Measurements from ENCODE around the gene AFAP1.

Gene AFAP1

GRCh38 chr4:7885216-7886006, 54.2 kb downstream of the AFAP1 start:
- Mint-ChIP-seq H3K9me3 (peaks cover 6% of the 10 kb centered on the region), H3K27me3 (no peaks in the 10 kb centered on the region), H3K36me3 (ENCODE audit: insufficient read depth) (peaks cover 4% of the 10 kb centered on the region), H3K4me1 (peaks cover 25% of the 10 kb centered on the region), H3K27ac (ENCODE audit: low read depth) (no peak overlapping the region), H3K4me3 (no peak overlapping the region)
- no peak for DNase-seq (ENCODE audit: low spot score in 2 of 2)
- ATAC-seq (replicated peaks; ENCODE audit: extremely low read depth, poor library complexity, severe bottlenecking) = no peak

- Mint-ChIP-seq H3K27me3 (no peaks in the 10 kb centered on the region), H3K36me3 (ENCODE audit: insufficient read depth) (peaks cover 1% of the 10 kb centered on the region), H3K27ac (ENCODE audit: low read depth) (peak overlapping the region; percentile 67), H3K4me1 (peaks cover 46% of the 10 kb centered on the region), H3K4me3 (no peak overlapping the region), H3K9me3 (no peaks in the 10 kb centered on the region)
- ATAC-seq (replicated peaks; ENCODE audit: extremely low read depth, poor library complexity, severe bottlenecking) (no peak), DNase-seq (ENCODE audit: low spot score in 2 of 2) (no peak)
Observed at GRCh38 chr4:7880683-7881082, 59.0 kb downstream of the AFAP1 start.

GRCh38 chr4:7879127-7879526, 60.5 kb downstream of the AFAP1 start:
- Mint-ChIP-seq H3K4me1 (peaks cover 46% of the 10 kb centered on the region), H3K36me3 (ENCODE audit: insufficient read depth) (peaks cover 1% of the 10 kb centered on the region), H3K4me3 (no peak overlapping the region), H3K9me3 (no peaks in the 10 kb centered on the region), H3K27ac (ENCODE audit: low read depth) (no peak overlapping the region), H3K27me3 (no peaks in the 10 kb centered on the region)
- ATAC-seq (replicated peaks; ENCODE audit: extremely low read depth, poor library complexity, severe bottlenecking) (no peak), DNase-seq (ENCODE audit: low spot score in 2 of 2) (no peak)

GRCh38 chr4:7878323-7878722, 61.3 kb downstream of the AFAP1 start:
- ATAC-seq (replicated peaks; ENCODE audit: extremely low read depth, poor library complexity, severe bottlenecking) = no peak
- H3K27ac Mint-ChIP-seq (ENCODE audit: low read depth) = no peak overlapping the region
- no peak overlapping the region for H3K4me3 Mint-ChIP-seq
- peaks cover 1% of the 10 kb centered on the region for H3K36me3 Mint-ChIP-seq (ENCODE audit: insufficient read depth)
- no peaks in the 10 kb centered on the region for H3K9me3 Mint-ChIP-seq
- peaks cover 46% of the 10 kb centered on the region for H3K4me1 Mint-ChIP-seq
- DNase-seq (ENCODE audit: low spot score in 2 of 2) = no peak
- H3K27me3 Mint-ChIP-seq = no peaks in the 10 kb centered on the region

GRCh38 chr4:7877176-7877575, 62.5 kb downstream of the AFAP1 start:
- DNase-seq (ENCODE audit: low spot score in 2 of 2) = no peak
- H3K4me1 Mint-ChIP-seq = peaks cover 46% of the 10 kb centered on the region
- no peaks in the 10 kb centered on the region for H3K9me3 Mint-ChIP-seq
- peak overlapping the region; percentile 56 for H3K27ac Mint-ChIP-seq (ENCODE audit: low read depth)
- H3K4me3 Mint-ChIP-seq = peak overlapping the region; percentile 56
- no peak for ATAC-seq (replicated peaks; ENCODE audit: extremely low read depth, poor library complexity, severe bottlenecking)
- H3K27me3 Mint-ChIP-seq = no peaks in the 10 kb centered on the region
- H3K36me3 Mint-ChIP-seq (ENCODE audit: insufficient read depth) = peaks cover 1% of the 10 kb centered on the region

- H3K36me3 Mint-ChIP-seq (ENCODE audit: insufficient read depth) = peaks cover 1% of the 10 kb centered on the region
- DNase-seq (ENCODE audit: low spot score in 2 of 2) (peak in 1 of 2 donors; percentile 16), ATAC-seq (replicated peaks; ENCODE audit: extremely low read depth, poor library complexity, severe bottlenecking) (peak; percentile 89)
- H3K4me3 Mint-ChIP-seq = peak overlapping the region; percentile 56
- H3K27ac Mint-ChIP-seq (ENCODE audit: low read depth) = peak overlapping the region; percentile 56
- H3K27me3 Mint-ChIP-seq = no peaks in the 10 kb centered on the region
- H3K4me1 Mint-ChIP-seq = peaks cover 46% of the 10 kb centered on the region
- H3K9me3 Mint-ChIP-seq = no peaks in the 10 kb centered on the region
Observed at GRCh38 chr4:7876201-7876875, 63.3 kb downstream of the AFAP1 start.

GRCh38 chr4:7874838-7875237, 64.8 kb downstream of the AFAP1 start:
- Mint-ChIP-seq H3K27me3 (no peaks in the 10 kb centered on the region), H3K4me1 (peaks cover 36% of the 10 kb centered on the region), H3K4me3 (no peak overlapping the region), H3K9me3 (no peaks in the 10 kb centered on the region), H3K36me3 (ENCODE audit: insufficient read depth) (no peaks in the 10 kb centered on the region), H3K27ac (ENCODE audit: low read depth) (peak overlapping the region; percentile 56)
- DNase-seq (ENCODE audit: low spot score in 2 of 2) = no peak
- no peak for ATAC-seq (replicated peaks; ENCODE audit: extremely low read depth, poor library complexity, severe bottlenecking)

GRCh38 chr4:7873881-7874280, 65.8 kb downstream of the AFAP1 start:
- no peak for DNase-seq (ENCODE audit: low spot score in 2 of 2)
- Mint-ChIP-seq H3K36me3 (ENCODE audit: insufficient read depth) (peaks cover 4% of the 10 kb centered on the region), H3K4me1 (peaks cover 38% of the 10 kb centered on the region), H3K9me3 (no peaks in the 10 kb centered on the region), H3K27ac (ENCODE audit: low read depth) (no peak overlapping the region), H3K4me3 (no peak overlapping the region), H3K27me3 (no peaks in the 10 kb centered on the region)
- no peak for ATAC-seq (replicated peaks; ENCODE audit: extremely low read depth, poor library complexity, severe bottlenecking)

GRCh38 chr4:7872264-7872771, 67.3 kb downstream of the AFAP1 start:
- Mint-ChIP-seq H3K4me1 (peaks cover 39% of the 10 kb centered on the region), H3K9me3 (no peaks in the 10 kb centered on the region), H3K27me3 (no peaks in the 10 kb centered on the region), H3K27ac (ENCODE audit: low read depth) (no peak overlapping the region), H3K4me3 (no peak overlapping the region), H3K36me3 (ENCODE audit: insufficient read depth) (peaks cover 10% of the 10 kb centered on the region)
- DNase-seq (ENCODE audit: low spot score in 2 of 2) = no peak
- no peak for ATAC-seq (replicated peaks; ENCODE audit: extremely low read depth, poor library complexity, severe bottlenecking)

GRCh38 chr4:7871356-7871755, 68.3 kb downstream of the AFAP1 start:
- Mint-ChIP-seq H3K4me3 (no peak overlapping the region), H3K27me3 (no peaks in the 10 kb centered on the region), H3K27ac (ENCODE audit: low read depth) (no peak overlapping the region), H3K9me3 (no peaks in the 10 kb centered on the region), H3K36me3 (ENCODE audit: insufficient read depth) (peaks cover 11% of the 10 kb centered on the region), H3K4me1 (peaks cover 39% of the 10 kb centered on the region)
- ATAC-seq (replicated peaks; ENCODE audit: extremely low read depth, poor library complexity, severe bottlenecking) (no peak), DNase-seq (ENCODE audit: low spot score in 2 of 2) (no peak)

GRCh38 chr4:7868892-7869471, 70.7 kb downstream of the AFAP1 start:
- H3K9me3 Mint-ChIP-seq = peaks cover 4% of the 10 kb centered on the region
- H3K36me3 Mint-ChIP-seq (ENCODE audit: insufficient read depth) = peaks cover 25% of the 10 kb centered on the region
- ATAC-seq (replicated peaks; ENCODE audit: extremely low read depth, poor library complexity, severe bottlenecking) = no peak
- peaks cover 30% of the 10 kb centered on the region for H3K4me1 Mint-ChIP-seq
- DNase-seq (ENCODE audit: low spot score in 2 of 2) = no peak
- H3K27me3 Mint-ChIP-seq = no peaks in the 10 kb centered on the region
- peak overlapping the region; percentile 71 for H3K4me3 Mint-ChIP-seq
- peak overlapping the region; percentile 100 for H3K27ac Mint-ChIP-seq (ENCODE audit: low read depth)

GRCh38 chr4:7868436-7868775, 71.3 kb downstream of the AFAP1 start:
- Mint-ChIP-seq H3K36me3 (ENCODE audit: insufficient read depth) (peaks cover 30% of the 10 kb centered on the region), H3K4me3 (peak overlapping the region; percentile 71), H3K9me3 (peaks cover 9% of the 10 kb centered on the region), H3K4me1 (peaks cover 35% of the 10 kb centered on the region), H3K27ac (ENCODE audit: low read depth) (peak overlapping the region; percentile 100), H3K27me3 (no peaks in the 10 kb centered on the region)
- no peak for ATAC-seq (replicated peaks; ENCODE audit: extremely low read depth, poor library complexity, severe bottlenecking)
- no peak for DNase-seq (ENCODE audit: low spot score in 2 of 2)

Measured in central memory CD8-positive, alpha-beta T cell (primary cell).